NCI-H146 treated with DMSO at 0.1 percent for 48 hours (cell line): Measurements from ENCODE around the gene YBX1.
"Not testable (repeated sequence)": the region's sequence is repeated elsewhere in the genome, so short reads cannot be mapped to it uniquely, and the experiment has no call there.

Experiments used
- DNase-seq: peaks from one replicate; lab custom pipeline; 2025; ENCODE audit not compliant: unreplicated experiment; lab: John Stamatoyannopoulos, UW

Gene YBX1

GRCh38 chr1:42681741-42682483 is at the start of gene YBX1:
TSS of gene YBX1 (plus strand) at chr1:42682418. CDS start at chr1:42682566, 148 bp downstream.
- peak; percentile 94 for DNase-seq

GRCh38 chr1:42639116-42639515 is 43.1 kb upstream of the YBX1 start:
- no peak for DNase-seq

GRCh38 chr1:42646056-42646455 is 36.2 kb upstream of the YBX1 start:
- no peak for DNase-seq

- no peak for DNase-seq
Observed at GRCh38 chr1:42657201-42657600, 25.0 kb upstream of the YBX1 start.

- peak; percentile 84 for DNase-seq
Observed at GRCh38 chr1:42657981-42658876, 24.0 kb upstream of the YBX1 start, which contains the start of gene PPIH. TSS of gene PPIH (plus strand) at chr1:42658423. CDS start at chr1:42658447, 24 bp downstream.

- DNase-seq, result no peak
Observed at GRCh38 chr1:42658877-42659337, 23.3 kb upstream of the YBX1 start.

- DNase-seq, result no peak
Observed at GRCh38 chr1:42660907-42661500, 21.2 kb upstream of the YBX1 start.

GRCh38 chr1:42669936-42670335 is 12.3 kb upstream of the YBX1 start:
- DNase-seq, result no peak

GRCh38 chr1:42670425-42670824 is 11.8 kb upstream of the YBX1 start:
- DNase-seq, result no peak

GRCh38 chr1:42674214-42674613 is 8.0 kb upstream of the YBX1 start:
- DNase-seq, result no peak

GRCh38 chr1:42674682-42675081 is 7.5 kb upstream of the YBX1 start:
- DNase-seq, result no peak

GRCh38 chr1:42675467-42675866 is 6.8 kb upstream of the YBX1 start:
- DNase-seq, result no peak

GRCh38 chr1:42676534-42677087 is 5.6 kb upstream of the YBX1 start:
- no peak for DNase-seq

- no peak for DNase-seq
Observed at GRCh38 chr1:42679364-42679983, 2.7 kb upstream of the YBX1 start.

GRCh38 chr1:42680055-42680454 is 2.2 kb upstream of the YBX1 start:
- no peak for DNase-seq

- DNase-seq, result no peak
Observed at GRCh38 chr1:42680921-42681683, 1.1 kb upstream of the YBX1 start.

- DNase-seq, result not testable (repeated sequence)
Observed at GRCh38 chr1:42682484-42682738, 193 bp downstream of the YBX1 start.

GRCh38 chr1:42682739-42683531 is 717 bp downstream of the YBX1 start:
- DNase-seq, result peak; percentile 1

GRCh38 chr1:42684139-42684538 is 1.9 kb downstream of the YBX1 start:
- DNase-seq, result no peak
